GM18526 (cell line): ENCODE measurements around the gene STMN1.

Experiments
- POLR2A ChIP-seq: IDR thresholded peaks from 3 replicates; pipeline ENCODE4 v1.6.1; 2011; ENCODE audit not compliant: insufficient read length; ENCODE audit errors: extremely low read depth

Gene STMN1

DNA sequence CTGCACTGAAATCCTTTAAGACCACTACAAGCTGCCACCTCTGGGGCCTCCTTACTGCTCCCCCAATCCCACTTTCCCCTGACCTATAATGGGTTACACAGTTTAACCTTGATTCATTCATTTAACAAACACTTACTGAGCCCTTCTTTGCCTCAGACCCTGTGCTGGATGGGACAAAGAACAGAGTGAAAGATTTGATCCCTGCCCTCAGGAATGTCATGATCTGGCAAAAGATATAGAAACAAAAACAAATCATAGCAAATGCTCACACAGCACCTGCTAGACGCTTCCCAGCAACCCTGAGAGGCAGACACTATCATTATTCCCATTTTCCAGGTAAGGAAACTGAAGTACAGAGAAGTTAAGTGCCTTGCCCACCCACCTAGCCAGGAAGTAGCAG is 39.9 kb downstream of the STMN1 start:
- TF ChIP-seq POLR2A: no peak

DNA sequence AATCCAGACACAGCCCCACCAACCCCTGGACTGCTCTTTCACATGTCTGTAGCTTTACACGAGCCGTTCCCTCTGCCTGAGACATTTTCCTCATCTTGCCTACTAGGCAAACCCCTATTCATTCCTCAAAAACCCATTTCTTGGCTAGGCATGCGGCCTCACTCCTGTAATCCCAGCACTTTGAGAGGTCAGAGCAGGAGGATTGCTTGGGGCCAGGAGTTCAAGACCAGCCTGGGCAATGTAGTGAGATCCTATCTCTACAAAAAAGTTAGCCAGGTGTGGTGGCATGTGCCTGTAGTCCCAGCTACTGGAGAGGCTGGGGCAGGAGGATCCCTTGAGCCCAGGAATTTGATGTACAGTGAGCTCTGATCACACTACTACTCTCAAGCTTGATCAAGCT is 41.8 kb downstream of the STMN1 start:
- TF ChIP-seq POLR2A: no peak

- TF ChIP-seq POLR2A: no peak
Observed at GRCh38 chr1:25863486-25864262, 42.5 kb downstream of the STMN1 start.

DNA sequence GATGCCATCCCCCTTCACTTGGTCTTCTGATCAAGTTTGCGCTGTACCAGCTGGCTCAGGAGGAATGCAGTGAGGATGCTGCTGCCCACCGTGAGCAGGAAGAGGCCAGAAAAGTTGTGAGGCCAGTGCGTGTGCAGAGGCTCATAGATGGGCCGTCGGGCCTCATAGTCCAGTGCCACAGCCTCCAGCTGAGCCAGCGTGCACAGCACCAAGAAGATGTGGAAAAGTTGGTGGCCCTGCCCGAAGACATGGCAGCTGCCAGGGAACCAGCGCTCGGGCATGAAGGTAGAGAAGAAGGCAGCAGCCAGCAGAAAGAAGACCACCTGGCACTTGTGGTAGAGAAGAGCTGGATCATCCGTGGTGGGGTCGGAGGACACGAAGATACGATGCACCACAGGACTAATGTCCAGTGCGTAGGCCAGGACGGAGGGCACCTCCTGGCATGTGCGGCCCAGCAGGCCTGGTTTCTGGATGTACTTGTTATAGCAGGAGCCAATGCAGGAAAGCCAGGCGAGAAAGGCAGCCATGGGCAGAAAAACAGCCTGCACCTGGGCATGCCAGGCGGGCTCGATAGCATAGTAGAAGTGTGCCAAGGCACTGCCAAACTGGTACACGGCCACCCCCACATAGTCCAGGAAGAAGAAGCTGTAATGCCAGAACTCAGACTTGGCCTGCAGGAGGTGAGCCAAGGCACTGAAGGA is 43.3 kb downstream of the STMN1 start:
- TF ChIP-seq POLR2A: no peak

DNA sequence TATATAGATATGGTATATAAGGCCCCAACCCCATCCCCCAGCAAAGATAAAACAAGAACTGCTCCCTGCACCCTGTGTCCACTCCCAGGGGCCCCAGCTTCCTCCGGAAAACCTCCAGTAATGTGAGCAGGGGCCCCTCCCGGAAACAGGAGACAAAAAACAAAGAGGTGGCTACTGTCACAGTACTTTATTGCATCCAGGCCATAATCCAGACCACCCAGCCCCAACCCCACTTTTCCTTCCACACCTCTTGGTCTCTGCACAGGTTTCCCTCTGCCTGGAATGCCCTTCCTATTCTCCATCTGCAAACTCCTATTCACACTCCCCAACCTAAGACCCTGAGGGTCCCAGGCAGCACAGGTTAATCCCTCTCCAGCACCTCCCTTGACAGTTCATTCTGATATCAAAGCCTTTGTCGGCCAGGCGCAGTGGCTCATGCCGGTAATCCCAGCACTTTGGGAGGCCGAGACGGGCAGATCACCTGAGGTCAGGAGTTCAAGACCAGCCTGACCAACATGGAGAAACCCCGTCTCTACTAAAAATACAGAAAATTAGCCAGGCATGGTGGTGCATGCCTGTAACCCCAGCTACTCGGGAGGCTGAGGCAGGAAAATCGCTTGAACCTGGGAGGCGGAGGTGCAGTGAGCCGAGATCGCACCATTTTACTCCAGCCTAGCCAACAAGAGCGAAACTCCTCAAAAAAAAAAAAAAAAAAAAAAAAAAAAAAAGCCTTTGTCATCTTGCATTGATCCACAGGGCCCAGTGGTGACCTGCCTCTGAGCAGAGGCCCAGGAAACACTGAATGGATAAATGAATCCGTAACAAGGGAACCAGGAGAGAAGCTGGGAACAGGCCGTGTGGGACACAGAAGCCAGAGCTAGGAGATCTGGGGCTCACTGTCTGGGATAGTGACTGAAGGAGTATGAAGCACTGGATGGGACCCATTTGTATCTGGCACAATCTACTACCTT is 44.6 kb downstream of the STMN1 start:
- TF ChIP-seq POLR2A: no peak

- TF ChIP-seq POLR2A: peak; percentile 78
Observed at GRCh38 chr1:25858906-25859789, 47.1 kb downstream of the STMN1 start, which contains the start of gene AUNIP. Gene AUNIP, minus strand, starts transcription at chr1:25859457. Its CDS starts 100 bp downstream, at chr1:25859357.

DNA sequence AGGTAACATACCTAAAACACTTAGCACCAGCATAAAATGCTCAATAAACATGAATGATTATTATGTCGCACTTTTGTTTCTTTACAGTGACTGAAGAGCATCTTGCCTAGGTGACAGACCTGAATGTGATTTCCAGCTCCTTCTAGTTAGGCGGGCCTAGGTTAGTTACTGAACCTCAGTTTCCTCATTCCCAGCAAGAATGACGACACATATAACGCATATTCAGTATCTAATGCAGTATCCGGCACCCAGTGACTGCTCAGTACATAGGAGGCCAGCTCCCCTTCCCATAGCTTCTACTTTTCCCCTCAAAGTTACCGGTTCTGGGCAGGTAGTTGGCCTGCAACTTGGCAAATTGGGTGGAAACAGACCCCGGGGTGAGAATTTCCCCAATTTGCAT is 47.7 kb downstream of the STMN1 start:
- no peak for TF ChIP-seq POLR2A

- no peak for TF ChIP-seq POLR2A
Observed at GRCh38 chr1:25856856-25857255, 49.4 kb downstream of the STMN1 start.

DNA sequence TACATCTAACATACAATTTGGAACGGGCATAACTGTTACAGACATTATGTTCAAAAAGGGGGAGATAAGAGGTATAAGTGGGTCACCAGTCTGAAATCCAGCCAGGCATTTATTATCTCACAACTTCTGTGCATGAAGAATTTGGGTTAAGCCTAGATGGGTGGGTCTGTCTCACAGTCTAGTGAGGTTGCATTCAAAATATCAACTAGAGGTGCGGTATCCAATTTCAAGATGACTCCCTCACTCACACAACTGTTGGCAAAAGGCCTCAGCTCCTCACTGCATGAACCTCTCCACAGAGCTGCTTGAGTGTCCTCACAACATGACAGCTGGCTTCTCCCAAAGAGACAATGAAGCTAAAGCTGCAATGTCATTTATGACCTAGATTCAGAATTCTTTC is 51.7 kb downstream of the STMN1 start:
- TF ChIP-seq POLR2A: no peak
